ENCODE results near the gene CALCA. TPM values are rescaled to one million over a fixed set of nuclear protein-coding genes. Genes with fewer than 3 reads are reported as not detected.

The CALCA gene
- total and polyA plus RNA-seq, 2 of the 4 experiments (the other 2 are of a cell fraction): not detected

GRCh38 chr11:14924318-14924717, 47.8 kb downstream of the CALCA start:
- no peaks in the 10 kb centered on the region for H3K27me3 ChIP-seq (ENCODE audit: control insufficient read depth, insufficient read depth, low read length)
- H3K18ac ChIP-seq (ENCODE audit: low read depth, low read length): no peak overlapping the region
- no peak overlapping the region for H2AFZ ChIP-seq (replicated peaks; ENCODE audit: low read length, poor library complexity)
- no peak for DNase-seq
- H3K4me1 ChIP-seq (ENCODE audit: control insufficient read depth, insufficient read depth, low read length): no peaks in the 10 kb centered on the region
- BruUV-seq (replicated peaks): no TSS peak
- H2BK15ac ChIP-seq (ENCODE audit: low read depth, low read length): no peak overlapping the region
- H3K9me3 ChIP-seq (ENCODE audit: control insufficient read depth, insufficient read depth, low read length): no peaks in the 10 kb centered on the region
- H4K20me1 ChIP-seq (ENCODE audit: insufficient read depth, low read length): no peaks in the 10 kb centered on the region
- no peak overlapping the region for H3K9ac ChIP-seq (ENCODE audit: low read depth, low read length)
- intact Hi-C loops (cut with micrococcal nuclease): no loop called here
- POLR2A ChIA-PET (ENCODE audit: unreplicated experiment): no interaction called here
- no CpG with 5 or more reads among the region's 3 CpGs for WGBS, 2 experiments (ENCODE audit: extremely low coverage in 2 of 2, insufficient read length in 1 of 2)
- no peak overlapping the region for H2AK5ac ChIP-seq (ENCODE audit: low read depth, low read length)
- ATAC-seq (ENCODE audit: low read depth): no peak
- H3K27ac ChIP-seq (ENCODE audit: insufficient read depth, low read length): no peak overlapping the region
- H3K4ac ChIP-seq (ENCODE audit: low read depth, low read length): no peak overlapping the region
- no peak overlapping the region for H2AK9ac ChIP-seq (replicated peaks; ENCODE audit: low read depth, low read length, poor library complexity)
- H3K14ac ChIP-seq (replicated peaks; ENCODE audit: low read depth, low read length): no peak overlapping the region
- H3K4me3 ChIP-seq (ENCODE audit: insufficient read depth, low read depth, low read length): no peak overlapping the region
- no peak overlapping the region for H3K4me2 ChIP-seq (ENCODE audit: low read depth, low read length)
- H4K91ac ChIP-seq (ENCODE audit: insufficient read depth, low read depth, low read length): no peak overlapping the region
- H2BK20ac ChIP-seq (ENCODE audit: low read depth, low read length): no peak overlapping the region
- H3K56ac ChIP-seq (ENCODE audit: extremely low read depth, insufficient read depth, low read length): no peak overlapping the region
- in situ Hi-C loops (cut with MboI; ENCODE audit: low sequenced_read_pairs): no loop called here
- H3K23ac ChIP-seq (ENCODE audit: low read depth, low read length): no peak overlapping the region
- no peak overlapping the region for H4K5ac ChIP-seq (ENCODE audit: low read depth, low read length)
- H2BK5ac ChIP-seq (ENCODE audit: low read depth, low read length, poor library complexity, severe bottlenecking): no peak overlapping the region
- no peak overlapping the region for H4K8ac ChIP-seq (ENCODE audit: low read depth in 2 of 2, low read length in 2 of 2)
- TF ChIP-seq RCOR1 (IDR thresholded peaks at IDR 0.05; ENCODE audit: insufficient replicate concordance, low read length): no peak
- no peak for TF ChIP-seq BHLHE40 (IDR thresholded peaks at IDR 0.05; ENCODE audit: low read depth, low read length)
- TF ChIP-seq MAZ (IDR thresholded peaks at IDR 0.05; ENCODE audit: borderline replicate concordance, low read depth, low read length): no peak
- no peak overlapping the region for H2BK120ac ChIP-seq (ENCODE audit: low read depth, low read length)
- H3K79me1 ChIP-seq (ENCODE audit: low read depth in 1 of 2, low read length in 2 of 2): no peaks in the 10 kb centered on the region
- dilution Hi-C loops (cut with HindIII; ENCODE audit: low sequenced_read_pairs, unreplicated experiment): no loop called here
- CTCF ChIA-PET: no interaction called here
- no peaks in the 10 kb centered on the region for H3K9me1 ChIP-seq (ENCODE audit: insufficient read depth, low read length)
- no peaks in the 10 kb centered on the region for H3K36me3 ChIP-seq (ENCODE audit: control insufficient read depth, insufficient read depth, low read length)

Other genes starting within 250 kb of the CALCA start
- 5.2 and 5.6 TPM in 2 replicates for gene CYP2R1, start 80.1 kb downstream of the CALCA start, total RNA-seq (2012; rRNA removed)
- 4.7 and 5.3 TPM in 2 replicates for gene CYP2R1, start 80.1 kb downstream of the CALCA start, polyA plus RNA-seq (2012; rRNA removed)
- gene CALCB, start 101.2 kb upstream of the CALCA start, total RNA-seq (2012; rRNA removed): not detected in 2 replicates
- not detected in 2 replicates for gene CALCB, start 101.2 kb upstream of the CALCA start, polyA plus RNA-seq (2012; rRNA removed)
- 0.56 and 1.4 TPM in 2 replicates for gene INSC, start 142.6 kb upstream of the CALCA start, total RNA-seq (2012; rRNA removed)
- 0.53 and 0.87 TPM in 2 replicates for gene INSC, start 142.6 kb upstream of the CALCA start, polyA plus RNA-seq (2012; rRNA removed)